ENCODE measurements around the gene KRTAP5-7. TPM values are rescaled to one million over a fixed set of nuclear protein-coding genes. Genes with fewer than 3 reads are reported as not detected.

Gene KRTAP5-7
- total and polyA plus RNA-seq, 2 experiments from 2014 or later: not detected

GRCh38 chr11:71527576-71528210 is 626 bp downstream of the KRTAP5-7 start:
- no peak overlapping the region for H3K4me2 ChIP-seq
- DNase-seq (ENCODE audit: low spot score): no peak
- no peak overlapping the region for H3K27ac Mint-ChIP-seq

More at GRCh38 chr11:71527576-71528210, 626 bp downstream of the KRTAP5-7 start:
- no peak for ATAC-seq
- Histone ChIP-seq H3K79me2 (replicated peaks; ENCODE audit: insufficient read depth) (no peaks in the 10 kb centered on the region), H3K36me3 (ENCODE audit: insufficient read depth) (no peaks in the 10 kb centered on the region), H4K20me1 (replicated peaks; ENCODE audit: insufficient read depth) (no peaks in the 10 kb centered on the region), H3K9me2 (ENCODE audit: insufficient read depth) (0 out of 2 replicates have a peak, but pooled peaks cover 6% of the 10 kb centered on the region), H2AFZ (no peak overlapping the region), H3K27me3 (ENCODE audit: insufficient read depth) (no peaks in the 10 kb centered on the region), H3K4me3 (no peak overlapping the region), H3K4me1 (ENCODE audit: insufficient read depth) (no peaks in the 10 kb centered on the region), H3F3A (replicated peaks; ENCODE audit: low read depth) (no peaks in the 10 kb centered on the region), H3K27ac (ENCODE audit: low read depth) (no peak overlapping the region)
- no peaks in the 10 kb centered on the region; the same call in 2 of the 3 replicates for H3K9me3 Mint-ChIP-seq
- no peaks in the 10 kb centered on the region for H3K36me3 Mint-ChIP-seq (ENCODE audit: low read depth)
- TF ChIP-seq POLR2AphosphoS5 (IDR thresholded peaks at IDR 0.05; ENCODE audit: low read depth): no peak
- TF ChIP-seq EZH2phosphoT487 (IDR thresholded peaks at IDR 0.05; ENCODE audit: unreplicated experiment): no peak
- TF ChIP-seq ZNF462 (CRISPR knock-in tag; IDR thresholded peaks at IDR 0.05): no peak
- TF ChIP-seq CTCF (conservative IDR thresholded peaks at IDR 0.05; ENCODE audit: low read depth in 2 of 2): no peak
- no peak for TF ChIP-seq ZNF114 (CRISPR knock-in tag; IDR thresholded peaks at IDR 0.05)
- TF ChIP-seq CREB1 (CRISPR knock-in tag; IDR thresholded peaks at IDR 0.05; ENCODE audit: low read depth): no peak
- no peak for TF ChIP-seq JUNB (IDR thresholded peaks at IDR 0.05; ENCODE audit: unreplicated experiment)
- no peak for TF ChIP-seq NANOG (IDR thresholded peaks at IDR 0.05; ENCODE audit: borderline replicate concordance)
- no peak for TF ChIP-seq EZH2 (IDR thresholded peaks at IDR 0.05; ENCODE audit: low read depth, unreplicated experiment)
- TF ChIP-seq STAT1 (IDR thresholded peaks at IDR 0.05; ENCODE audit: unreplicated experiment): no peak
- TF ChIP-seq ETS1 (IDR thresholded peaks at IDR 0.05): no peak
- no peak for TF ChIP-seq REST (IDR thresholded peaks at IDR 0.05; ENCODE audit: unreplicated experiment)
- TF ChIP-seq ZNF331 (CRISPR knock-in tag; IDR thresholded peaks at IDR 0.05; ENCODE audit: low read depth): no peak
- H3K27me3 Mint-ChIP-seq (ENCODE audit: insufficient read depth, low read depth, poor library complexity): peaks cover 2% of the 10 kb centered on the region
- peaks cover 2% of the 10 kb centered on the region; the same call in 1 of the 3 replicates for H3K4me1 Mint-ChIP-seq
- no peak overlapping the region for H3K4me3 Mint-ChIP-seq
